ENCODE data around the gene CLIC4.
"Not testable (repeated sequence)": the region's sequence is repeated elsewhere in the genome, so short reads cannot be mapped to it uniquely, and the experiment has no call there.

CLIC4 gene

GRCh38 chr1:24720152-24720551 is 25.1 kb upstream of the CLIC4 start:
- DNase-seq, result no peak

GRCh38 chr1:24721533-24721932 is 23.7 kb upstream of the CLIC4 start:
- no peak for DNase-seq

GRCh38 chr1:24722073-24723035 is 22.9 kb upstream of the CLIC4 start:
- DNase-seq, result peak; percentile 17

GRCh38 chr1:24724345-24725208 is 20.7 kb upstream of the CLIC4 start:
- no peak for DNase-seq

GRCh38 chr1:24725209-24725651 is 20.0 kb upstream of the CLIC4 start:
- DNase-seq, result no peak

- no peak for DNase-seq
These were observed 18.5 kb upstream of the CLIC4 start for GRCh38 chr1:24726741-24727140.

GRCh38 chr1:24727501-24728216 is 17.6 kb upstream of the CLIC4 start:
- peak; percentile 11 for DNase-seq

- no peak for DNase-seq
These were observed 16.3 kb upstream of the CLIC4 start for GRCh38 chr1:24728982-24729381.

- DNase-seq, result no peak
These were observed 12.9 kb upstream of the CLIC4 start for GRCh38 chr1:24732186-24732885.

GRCh38 chr1:24733342-24733741 is 11.9 kb upstream of the CLIC4 start:
- not testable (repeated sequence) for DNase-seq

GRCh38 chr1:24735156-24735508 is 10.1 kb upstream of the CLIC4 start:
- DNase-seq, result no peak

- DNase-seq, result no peak
These were observed 9.5 kb upstream of the CLIC4 start for GRCh38 chr1:24735509-24736375.

GRCh38 chr1:24737368-24738117 is 7.7 kb upstream of the CLIC4 start:
- DNase-seq, result no peak

GRCh38 chr1:24739241-24739640 is 6.0 kb upstream of the CLIC4 start:
- DNase-seq, result no peak

- no peak for DNase-seq
These were observed 2.9 kb upstream of the CLIC4 start for GRCh38 chr1:24742090-24742938.

GRCh38 chr1:24743404-24744211 is 1.6 kb upstream of the CLIC4 start:
- DNase-seq, result no peak

- no peak for DNase-seq
These were observed 615 bp downstream of the CLIC4 start for GRCh38 chr1:24745711-24746413.

All from stimulated activated CD4-positive, alpha-beta T cell treated with anti-CD3 and anti-CD28 coated beads, Interleukin-1b, Interleukin-23, amount 100 ng/mL, for 48 hours (primary cell).